GM23338 (cell line): ENCODE results near the gene MARF1.

Experiments
- EZH2 ChIP-seq: fragments of 200-600 bp; sonication (generic); IDR thresholded peaks from one replicate; pipeline ENCODE4 v1.8.0; 2017; ENCODE audit warnings: antibody characterized with exemption, mild to moderate bottlenecking, low read depth; ENCODE audit not compliant: unreplicated experiment
- EZH2phosphoT487 ChIP-seq: fragments of 200-600 bp; sonication (generic); IDR thresholded peaks from one replicate; pipeline ENCODE4 v1.8.1; 2018; ENCODE audit warnings: antibody characterized with exemption; ENCODE audit not compliant: unreplicated experiment
- JUNB ChIP-seq: IDR thresholded peaks from one replicate; pipeline ENCODE4 v1.6.1; 2016; ENCODE audit warnings: antibody characterized with exemption; ENCODE audit not compliant: unreplicated experiment
- POLR2AphosphoS5 ChIP-seq: IDR thresholded peaks from 2 replicates; pipeline ENCODE4 v1.6.1; 2016; ENCODE audit warnings: antibody characterized with exemption, low read depth
- STAT1 ChIP-seq: IDR thresholded peaks from one replicate; pipeline ENCODE4 v1.6.1; 2016; ENCODE audit warnings: antibody characterized with exemption; ENCODE audit not compliant: unreplicated experiment
- ZNF114 ChIP-seq: fragments of 250-450 bp; sonication (Bioruptor Pico); IDR thresholded peaks from 2 replicates; pipeline ENCODE4 v1.5.0; 2020; ENCODE audit warnings: mild to moderate bottlenecking, moderate library complexity
- ZNF331 ChIP-seq: fragments of 250-450 bp; sonication (Bioruptor Pico); IDR thresholded peaks from 2 replicates; pipeline ENCODE4 v1.5.0; 2020; ENCODE audit warnings: low read depth, mild to moderate bottlenecking, moderate library complexity
- TF ChIP-seq, protein P1 (sequence below), 2 experiments: fragments of 200-600 bp in 1 of 2; sonication (generic) in 1 of 2; conservative IDR thresholded peaks; 2 replicates each; pipeline versions ENCODE4 v1.5.1 to v1.6.1; 2016 to 2017; ENCODE audit warnings: antibody characterized with exemption in 2 of 2, low read depth in 2 of 2, mild to moderate bottlenecking in 2 of 2, moderate library complexity in 1 of 2
- TF ChIP-seq, protein P2 (sequence below): IDR thresholded peaks from one replicate; pipeline ENCODE4 v1.6.1; 2018; ENCODE audit warnings: antibody characterized with exemption; ENCODE audit not compliant: unreplicated experiment
- TF ChIP-seq, protein P3 (sequence below): fragments of 250-450 bp; sonication (Bioruptor Pico); IDR thresholded peaks from 2 replicates; pipeline ENCODE4 v1.5.0; 2020; ENCODE audit warnings: mild to moderate bottlenecking, moderate library complexity

DNA sequence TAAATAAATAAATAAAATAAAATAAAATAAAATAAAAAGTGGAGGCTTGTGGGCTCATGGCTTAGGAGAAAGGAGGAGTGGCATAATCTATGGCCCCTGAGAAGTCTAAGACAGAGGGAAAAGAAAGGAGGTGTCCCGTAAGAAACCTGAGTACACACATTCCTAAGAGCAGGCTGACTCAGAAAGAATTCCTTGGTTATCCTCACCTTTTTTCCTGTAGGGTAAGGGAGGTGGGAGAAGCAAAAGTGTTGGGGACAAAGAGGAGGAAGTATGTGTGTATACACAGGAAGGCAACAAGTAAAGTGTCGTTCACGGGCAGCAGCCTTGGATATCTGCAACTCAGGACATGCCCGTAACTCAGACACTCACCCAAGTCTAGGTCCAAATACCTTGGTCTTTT lies 29.3 kb downstream of the MARF1 start:
- TF ChIP-seq, protein P1, sequence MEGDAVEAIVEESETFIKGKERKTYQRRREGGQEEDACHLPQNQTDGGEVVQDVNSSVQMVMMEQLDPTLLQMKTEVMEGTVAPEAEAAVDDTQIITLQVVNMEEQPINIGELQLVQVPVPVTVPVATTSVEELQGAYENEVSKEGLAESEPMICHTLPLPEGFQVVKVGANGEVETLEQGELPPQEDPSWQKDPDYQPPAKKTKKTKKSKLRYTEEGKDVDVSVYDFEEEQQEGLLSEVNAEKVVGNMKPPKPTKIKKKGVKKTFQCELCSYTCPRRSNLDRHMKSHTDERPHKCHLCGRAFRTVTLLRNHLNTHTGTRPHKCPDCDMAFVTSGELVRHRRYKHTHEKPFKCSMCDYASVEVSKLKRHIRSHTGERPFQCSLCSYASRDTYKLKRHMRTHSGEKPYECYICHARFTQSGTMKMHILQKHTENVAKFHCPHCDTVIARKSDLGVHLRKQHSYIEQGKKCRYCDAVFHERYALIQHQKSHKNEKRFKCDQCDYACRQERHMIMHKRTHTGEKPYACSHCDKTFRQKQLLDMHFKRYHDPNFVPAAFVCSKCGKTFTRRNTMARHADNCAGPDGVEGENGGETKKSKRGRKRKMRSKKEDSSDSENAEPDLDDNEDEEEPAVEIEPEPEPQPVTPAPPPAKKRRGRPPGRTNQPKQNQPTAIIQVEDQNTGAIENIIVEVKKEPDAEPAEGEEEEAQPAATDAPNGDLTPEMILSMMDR (conservative IDR thresholded peaks at IDR 0.05; ENCODE audit: low read depth in 2 of 2): no peak
- no peak for TF ChIP-seq EZH2
- TF ChIP-seq POLR2AphosphoS5: no peak
- TF ChIP-seq, protein P2, sequence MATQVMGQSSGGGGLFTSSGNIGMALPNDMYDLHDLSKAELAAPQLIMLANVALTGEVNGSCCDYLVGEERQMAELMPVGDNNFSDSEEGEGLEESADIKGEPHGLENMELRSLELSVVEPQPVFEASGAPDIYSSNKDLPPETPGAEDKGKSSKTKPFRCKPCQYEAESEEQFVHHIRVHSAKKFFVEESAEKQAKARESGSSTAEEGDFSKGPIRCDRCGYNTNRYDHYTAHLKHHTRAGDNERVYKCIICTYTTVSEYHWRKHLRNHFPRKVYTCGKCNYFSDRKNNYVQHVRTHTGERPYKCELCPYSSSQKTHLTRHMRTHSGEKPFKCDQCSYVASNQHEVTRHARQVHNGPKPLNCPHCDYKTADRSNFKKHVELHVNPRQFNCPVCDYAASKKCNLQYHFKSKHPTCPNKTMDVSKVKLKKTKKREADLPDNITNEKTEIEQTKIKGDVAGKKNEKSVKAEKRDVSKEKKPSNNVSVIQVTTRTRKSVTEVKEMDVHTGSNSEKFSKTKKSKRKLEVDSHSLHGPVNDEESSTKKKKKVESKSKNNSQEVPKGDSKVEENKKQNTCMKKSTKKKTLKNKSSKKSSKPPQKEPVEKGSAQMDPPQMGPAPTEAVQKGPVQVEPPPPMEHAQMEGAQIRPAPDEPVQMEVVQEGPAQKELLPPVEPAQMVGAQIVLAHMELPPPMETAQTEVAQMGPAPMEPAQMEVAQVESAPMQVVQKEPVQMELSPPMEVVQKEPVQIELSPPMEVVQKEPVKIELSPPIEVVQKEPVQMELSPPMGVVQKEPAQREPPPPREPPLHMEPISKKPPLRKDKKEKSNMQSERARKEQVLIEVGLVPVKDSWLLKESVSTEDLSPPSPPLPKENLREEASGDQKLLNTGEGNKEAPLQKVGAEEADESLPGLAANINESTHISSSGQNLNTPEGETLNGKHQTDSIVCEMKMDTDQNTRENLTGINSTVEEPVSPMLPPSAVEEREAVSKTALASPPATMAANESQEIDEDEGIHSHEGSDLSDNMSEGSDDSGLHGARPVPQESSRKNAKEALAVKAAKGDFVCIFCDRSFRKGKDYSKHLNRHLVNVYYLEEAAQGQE: no peak
- TF ChIP-seq JUNB: no peak
- no peak for TF ChIP-seq EZH2phosphoT487
- no peak for TF ChIP-seq STAT1
- TF ChIP-seq ZNF331: no peak
- TF ChIP-seq, protein P3, sequence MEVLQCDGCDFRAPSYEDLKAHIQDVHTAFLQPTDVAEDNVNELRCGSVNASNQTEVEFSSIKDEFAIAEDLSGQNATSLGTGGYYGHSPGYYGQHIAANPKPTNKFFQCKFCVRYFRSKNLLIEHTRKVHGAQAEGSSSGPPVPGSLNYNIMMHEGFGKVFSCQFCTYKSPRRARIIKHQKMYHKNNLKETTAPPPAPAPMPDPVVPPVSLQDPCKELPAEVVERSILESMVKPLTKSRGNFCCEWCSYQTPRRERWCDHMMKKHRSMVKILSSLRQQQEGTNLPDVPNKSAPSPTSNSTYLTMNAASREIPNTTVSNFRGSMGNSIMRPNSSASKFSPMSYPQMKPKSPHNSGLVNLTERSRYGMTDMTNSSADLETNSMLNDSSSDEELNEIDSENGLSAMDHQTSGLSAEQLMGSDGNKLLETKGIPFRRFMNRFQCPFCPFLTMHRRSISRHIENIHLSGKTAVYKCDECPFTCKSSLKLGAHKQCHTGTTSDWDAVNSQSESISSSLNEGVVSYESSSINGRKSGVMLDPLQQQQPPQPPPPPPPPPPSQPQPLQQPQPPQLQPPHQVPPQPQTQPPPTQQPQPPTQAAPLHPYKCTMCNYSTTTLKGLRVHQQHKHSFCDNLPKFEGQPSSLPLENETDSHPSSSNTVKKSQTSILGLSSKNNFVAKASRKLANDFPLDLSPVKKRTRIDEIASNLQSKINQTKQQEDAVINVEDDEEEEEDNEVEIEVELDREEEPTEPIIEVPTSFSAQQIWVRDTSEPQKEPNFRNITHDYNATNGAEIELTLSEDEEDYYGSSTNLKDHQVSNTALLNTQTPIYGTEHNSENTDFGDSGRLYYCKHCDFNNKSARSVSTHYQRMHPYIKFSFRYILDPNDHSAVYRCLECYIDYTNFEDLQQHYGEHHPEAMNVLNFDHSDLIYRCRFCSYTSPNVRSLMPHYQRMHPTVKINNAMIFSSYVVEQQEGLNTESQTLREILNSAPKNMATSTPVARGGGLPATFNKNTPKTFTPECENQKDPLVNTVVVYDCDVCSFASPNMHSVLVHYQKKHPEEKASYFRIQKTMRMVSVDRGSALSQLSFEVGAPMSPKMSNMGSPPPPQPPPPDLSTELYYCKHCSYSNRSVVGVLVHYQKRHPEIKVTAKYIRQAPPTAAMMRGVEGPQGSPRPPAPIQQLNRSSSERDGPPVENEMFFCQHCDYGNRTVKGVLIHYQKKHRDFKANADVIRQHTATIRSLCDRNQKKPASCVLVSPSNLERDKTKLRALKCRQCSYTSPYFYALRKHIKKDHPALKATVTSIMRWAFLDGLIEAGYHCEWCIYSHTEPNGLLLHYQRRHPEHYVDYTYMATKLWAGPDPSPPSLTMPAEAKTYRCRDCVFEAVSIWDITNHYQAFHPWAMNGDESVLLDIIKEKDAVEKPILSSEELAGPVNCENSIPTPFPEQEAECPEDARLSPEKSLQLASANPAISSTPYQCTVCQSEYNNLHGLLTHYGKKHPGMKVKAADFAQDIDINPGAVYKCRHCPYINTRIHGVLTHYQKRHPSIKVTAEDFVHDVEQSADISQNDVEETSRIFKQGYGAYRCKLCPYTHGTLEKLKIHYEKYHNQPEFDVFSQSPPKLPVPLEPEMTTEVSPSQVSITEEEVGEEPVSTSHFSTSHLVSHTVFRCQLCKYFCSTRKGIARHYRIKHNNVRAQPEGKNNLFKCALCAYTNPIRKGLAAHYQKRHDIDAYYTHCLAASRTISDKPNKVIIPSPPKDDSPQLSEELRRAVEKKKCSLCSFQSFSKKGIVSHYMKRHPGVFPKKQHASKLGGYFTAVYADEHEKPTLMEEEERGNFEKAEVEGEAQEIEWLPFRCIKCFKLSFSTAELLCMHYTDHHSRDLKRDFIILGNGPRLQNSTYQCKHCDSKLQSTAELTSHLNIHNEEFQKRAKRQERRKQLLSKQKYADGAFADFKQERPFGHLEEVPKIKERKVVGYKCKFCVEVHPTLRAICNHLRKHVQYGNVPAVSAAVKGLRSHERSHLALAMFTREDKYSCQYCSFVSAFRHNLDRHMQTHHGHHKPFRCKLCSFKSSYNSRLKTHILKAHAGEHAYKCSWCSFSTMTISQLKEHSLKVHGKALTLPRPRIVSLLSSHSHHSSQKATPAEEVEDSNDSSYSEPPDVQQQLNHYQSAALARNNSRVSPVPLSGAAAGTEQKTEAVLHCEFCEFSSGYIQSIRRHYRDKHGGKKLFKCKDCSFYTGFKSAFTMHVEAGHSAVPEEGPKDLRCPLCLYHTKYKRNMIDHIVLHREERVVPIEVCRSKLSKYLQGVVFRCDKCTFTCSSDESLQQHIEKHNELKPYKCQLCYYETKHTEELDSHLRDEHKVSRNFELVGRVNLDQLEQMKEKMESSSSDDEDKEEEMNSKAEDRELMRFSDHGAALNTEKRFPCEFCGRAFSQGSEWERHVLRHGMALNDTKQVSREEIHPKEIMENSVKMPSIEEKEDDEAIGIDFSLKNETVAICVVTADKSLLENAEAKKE (CRISPR knock-in tag): no peak
- no peak for TF ChIP-seq ZNF114 (CRISPR knock-in tag)
